ENCODE results near the gene CABLES2.

The CABLES2 gene

GRCh38 chr20:62339647-62340062 is 67.4 kb downstream of the CABLES2 start:
- no peak overlapping the region for H3K9ac ChIP-seq (ENCODE audit: low read depth, low read length)
- peaks cover 3% of the 10 kb centered on the region for H3K9me3 ChIP-seq (replicated peaks; ENCODE audit: low read length)
- H3K4me2 ChIP-seq (ENCODE audit: low read length) = no peak overlapping the region
- no peak overlapping the region for H3K4me3 ChIP-seq (ENCODE audit: low read length)
- no peaks in the 10 kb centered on the region for H3K4me1 ChIP-seq (ENCODE audit: control insufficient read depth, insufficient read depth, low read length)
- H3K27me3 ChIP-seq (ENCODE audit: control insufficient read depth, insufficient read depth, low read length) = no peaks in the 10 kb centered on the region
- H3K36me3 ChIP-seq (ENCODE audit: insufficient read depth, low read length) = peaks cover 17% of the 10 kb centered on the region
